DMS153 treated with DMSO at 0.1 percent for 48 hours (cell line): ENCODE measurements around the gene MAGEB18.

Experiments used
- DNase-seq: peaks from one replicate; lab custom pipeline; 2025; ENCODE audit not compliant: unreplicated experiment; lab: John Stamatoyannopoulos, UW

The MAGEB18 gene

DNA sequence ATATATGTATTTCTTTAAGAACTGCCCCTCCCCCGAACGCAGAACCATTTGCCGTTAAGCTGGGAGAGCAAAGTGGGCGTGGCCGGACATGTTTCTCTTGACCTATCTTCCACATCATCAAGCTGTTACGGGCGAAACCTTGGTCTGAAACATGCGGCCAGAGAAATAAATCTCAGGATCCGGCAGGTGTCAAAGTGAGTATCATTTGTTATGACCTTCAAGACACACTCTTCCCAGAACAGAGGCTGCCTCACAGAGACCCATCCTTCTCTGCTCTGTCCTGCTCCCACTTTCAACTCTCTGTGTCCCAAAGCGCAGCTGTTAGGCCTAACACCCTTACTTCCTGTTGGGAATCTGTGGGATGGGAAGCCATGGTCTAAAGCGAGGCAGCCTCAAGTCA, at the start of gene MAGEB18:
Gene MAGEB18, plus strand, starts transcription at position 70 of the 400 bp plus-strand sequence. CDS start 643 bp downstream, outside the sequence.
- no peak for DNase-seq

GRCh38 chrX:26100421-26100920, 37.7 kb upstream of the MAGEB18 start:
- DNase-seq = no peak

DNA sequence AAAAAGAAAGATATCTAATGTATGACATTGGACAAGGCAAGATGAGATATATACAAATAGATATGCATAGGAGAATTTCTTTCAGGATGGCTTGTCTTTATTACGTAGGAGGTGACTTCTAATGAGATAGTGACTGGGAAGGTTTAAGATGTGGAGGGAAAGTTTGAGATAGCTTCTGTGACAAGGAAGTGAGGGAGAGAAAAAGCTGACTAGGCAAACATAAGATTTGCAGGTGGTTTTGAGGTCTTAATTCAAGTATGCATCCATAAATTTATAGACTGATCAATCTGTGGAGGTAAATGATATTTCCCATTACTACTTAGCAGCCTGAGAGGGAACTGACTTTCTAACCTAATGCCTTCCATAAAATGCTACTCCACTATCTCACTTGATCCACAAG, 29.0 kb upstream of the MAGEB18 start:
- no peak for DNase-seq

GRCh38 chrX:26146024-26146423, 7.9 kb downstream of the MAGEB18 start:
- no peak for DNase-seq

DNA sequence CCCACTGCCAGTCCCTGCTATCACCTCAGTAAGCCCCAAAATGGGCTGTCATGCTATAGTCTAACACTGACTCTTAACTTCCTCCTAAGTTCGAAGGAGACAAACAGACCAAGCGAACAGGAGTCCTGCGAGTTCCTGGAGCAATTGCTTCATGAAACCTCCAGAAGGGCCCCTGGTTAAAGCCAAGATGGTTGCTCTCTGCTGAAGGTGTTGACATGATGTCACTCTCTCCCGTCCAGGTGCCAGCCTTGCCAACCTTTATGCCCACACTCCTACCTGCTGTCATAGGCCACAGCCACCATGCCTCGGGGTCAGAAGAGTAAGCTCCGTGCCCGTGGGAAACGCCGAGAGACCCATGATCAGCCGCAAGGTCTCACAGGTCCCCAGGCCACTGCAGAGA, 22.2 kb downstream of the MAGEB18 start, which contains the start of gene MAGEB6B:
Gene MAGEB6B, plus strand, starts transcription at position 301 of the 400 bp plus-strand sequence. Its CDS starts 0 bp downstream, at position 301.
- DNase-seq = no peak
